Activated CD8-positive, alpha-beta memory T cell treated with anti-CD3 and anti-CD28 coated beads, Interleukin-2, amount 50 U/mL, for 48 hours (primary cell): ENCODE results near the gene ZNF804B.

Source experiments
- DNase-seq: peaks from one replicate; pipeline ENCODE4 v3.0.0-alpha.2; 2020

ZNF804B gene

DNA sequence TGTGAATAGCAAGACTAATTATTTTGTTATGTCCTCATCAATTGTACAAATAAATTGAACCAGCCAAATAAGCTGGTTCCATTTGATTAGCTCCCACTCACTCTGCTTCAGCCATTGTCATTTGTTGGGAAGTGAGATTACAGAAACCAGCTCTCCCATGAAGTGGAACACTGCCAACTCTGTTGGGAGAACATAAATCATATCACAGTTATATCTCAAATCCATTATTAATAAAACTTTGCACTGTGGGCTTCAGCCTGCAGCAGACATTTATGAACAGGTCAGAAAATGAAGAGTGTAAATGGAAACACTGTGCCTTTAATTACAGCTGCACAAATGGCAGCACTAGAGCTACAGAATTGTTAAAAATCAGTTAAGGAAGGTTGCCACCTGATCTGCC, 82.7 kb downstream of the ZNF804B start:
- DNase-seq, result no peak

DNA sequence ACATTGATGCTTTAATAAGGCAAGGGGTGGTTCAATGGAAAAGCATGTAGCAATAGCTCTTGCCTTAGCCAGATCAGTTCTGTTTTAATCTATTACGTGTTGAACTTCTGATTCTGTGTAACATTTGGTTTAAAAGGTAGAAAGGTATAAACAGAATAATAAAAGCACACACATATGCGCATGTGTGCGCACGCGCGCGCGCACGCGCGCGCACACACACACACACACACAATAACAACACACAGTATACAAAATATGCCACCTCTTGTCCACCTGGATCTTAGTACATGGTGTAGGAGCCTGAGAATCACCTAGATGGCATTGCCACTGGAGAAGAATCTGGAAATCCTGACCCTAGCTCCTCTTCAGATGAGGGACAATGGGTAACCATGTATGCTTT, 85.6 kb downstream of the ZNF804B start:
- no peak for DNase-seq

GRCh38 chr7:88851220-88851619, 91.7 kb downstream of the ZNF804B start:
- DNase-seq, result no peak

GRCh38 chr7:88859288-88859687, 99.8 kb downstream of the ZNF804B start:
- no peak for DNase-seq

GRCh38 chr7:88866265-88866863, 106.9 kb downstream of the ZNF804B start:
- no peak for DNase-seq

DNA sequence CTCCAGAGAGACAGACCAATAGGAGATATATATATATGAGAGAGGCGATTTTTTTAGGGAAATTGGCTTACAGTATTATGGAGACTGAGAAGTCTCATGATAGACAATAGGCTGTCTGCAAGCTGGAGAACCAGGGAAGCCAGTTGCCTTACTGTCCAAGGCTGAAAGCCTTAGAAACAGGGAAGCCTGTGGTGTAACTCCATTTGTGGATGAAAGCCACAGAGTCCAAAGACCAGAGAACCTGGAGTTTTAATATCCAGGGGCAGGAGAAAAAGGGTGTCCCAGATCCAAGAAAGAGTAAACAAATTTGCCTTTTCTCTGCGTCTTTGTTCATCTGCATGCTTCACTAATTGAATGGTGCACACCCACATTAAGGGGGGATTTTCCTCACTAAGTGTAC, 107.7 kb downstream of the ZNF804B start:
- DNase-seq, result no peak

DNA sequence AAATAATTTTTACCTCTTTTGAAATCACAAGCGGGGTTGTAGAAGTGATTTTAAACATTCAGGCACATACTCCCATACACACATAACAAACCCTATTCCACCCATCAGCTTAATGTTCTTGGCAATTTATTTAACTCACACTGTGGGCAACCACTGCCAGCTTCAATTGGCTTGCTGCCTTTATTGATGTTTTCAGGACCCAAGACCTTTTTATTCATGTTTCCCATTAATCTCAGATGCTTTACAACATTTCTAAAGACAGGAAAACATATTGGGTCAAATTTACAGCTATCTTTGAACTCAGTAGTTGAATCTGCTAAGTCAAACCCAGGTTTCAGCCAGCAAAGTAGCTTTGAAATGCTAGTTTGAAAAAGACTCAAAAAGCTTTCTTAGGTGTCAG, 109.0 kb downstream of the ZNF804B start:
- no peak for DNase-seq

- DNase-seq, result no peak
These were observed 121.6 kb downstream of the ZNF804B start for GRCh38 chr7:88881136-88881535.

GRCh38 chr7:88885131-88885530, 125.6 kb downstream of the ZNF804B start:
- no peak for DNase-seq

DNA sequence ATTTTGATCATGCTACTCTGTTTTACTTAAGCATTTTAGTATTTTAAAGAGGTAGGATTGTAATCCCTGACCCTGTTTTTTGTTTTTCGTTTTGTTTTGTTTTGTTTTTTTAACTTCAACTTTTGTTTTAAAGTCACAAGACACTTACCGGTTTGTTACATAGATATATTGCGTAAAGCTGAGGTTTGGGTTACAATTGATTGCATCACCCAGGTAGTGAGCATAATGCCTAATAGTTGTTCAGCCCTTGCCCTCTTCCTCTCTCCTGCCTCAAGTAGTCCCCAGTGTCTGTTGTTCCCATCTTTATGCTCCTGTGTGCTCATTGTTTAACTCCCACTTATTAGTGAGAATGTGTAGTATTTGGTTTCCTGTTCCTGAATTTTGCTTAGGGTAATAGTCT, 129.2 kb downstream of the ZNF804B start:
- no peak for DNase-seq

DNA sequence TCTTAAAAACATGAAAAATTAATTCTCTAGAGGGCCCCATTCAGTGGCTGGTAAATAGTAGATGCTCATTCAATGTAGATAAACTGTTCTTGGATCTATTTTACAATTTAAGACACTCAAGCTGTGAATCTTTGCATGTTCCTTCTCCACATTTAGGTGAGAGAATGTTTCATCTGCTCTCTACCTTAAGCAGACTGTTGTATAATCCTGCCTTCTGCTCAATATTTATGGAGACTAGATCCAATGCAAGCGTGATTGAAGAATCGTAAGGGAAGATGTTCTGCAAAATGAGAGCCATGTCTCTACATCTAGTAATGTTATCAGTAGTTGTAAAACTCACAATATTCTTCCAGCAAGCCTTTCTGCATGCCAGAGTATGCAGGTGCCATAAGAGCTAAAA, 151.0 kb downstream of the ZNF804B start:
- no peak for DNase-seq

- no peak for DNase-seq
These were observed 153.4 kb downstream of the ZNF804B start for GRCh38 chr7:88912852-88913251.

- no peak for DNase-seq
These were observed 156.1 kb downstream of the ZNF804B start for GRCh38 chr7:88915615-88916014.

DNA sequence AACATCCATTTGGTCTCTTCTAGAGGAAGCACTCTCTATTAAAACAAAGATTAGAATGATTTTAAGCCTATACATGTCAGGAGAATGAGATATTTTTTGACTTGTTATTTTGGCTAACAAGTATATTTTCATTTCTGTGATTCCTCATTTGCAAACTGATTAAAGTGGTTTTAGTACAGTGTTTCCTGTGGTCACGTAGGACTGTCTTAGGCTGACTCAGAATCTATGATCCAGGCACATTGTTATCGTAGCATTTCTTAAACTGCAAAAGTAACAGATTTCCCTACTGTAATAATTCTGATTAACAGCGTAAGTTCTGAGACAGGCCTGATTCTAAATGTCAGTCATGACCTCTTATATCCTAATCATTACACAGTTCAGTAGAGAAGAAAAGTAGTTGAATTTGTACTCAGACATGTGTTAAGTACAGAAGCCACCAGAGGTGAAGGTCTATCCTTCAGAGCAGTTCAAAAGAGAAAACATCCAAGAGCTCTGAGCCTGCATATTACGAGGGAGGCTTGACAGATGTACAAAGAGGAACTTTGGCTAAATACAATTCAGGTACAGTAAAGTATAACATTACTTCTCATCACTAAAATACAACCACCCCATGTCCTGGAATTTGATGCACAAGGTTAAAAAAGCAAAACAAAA, 160.1 kb downstream of the ZNF804B start:
- no peak for DNase-seq

DNA sequence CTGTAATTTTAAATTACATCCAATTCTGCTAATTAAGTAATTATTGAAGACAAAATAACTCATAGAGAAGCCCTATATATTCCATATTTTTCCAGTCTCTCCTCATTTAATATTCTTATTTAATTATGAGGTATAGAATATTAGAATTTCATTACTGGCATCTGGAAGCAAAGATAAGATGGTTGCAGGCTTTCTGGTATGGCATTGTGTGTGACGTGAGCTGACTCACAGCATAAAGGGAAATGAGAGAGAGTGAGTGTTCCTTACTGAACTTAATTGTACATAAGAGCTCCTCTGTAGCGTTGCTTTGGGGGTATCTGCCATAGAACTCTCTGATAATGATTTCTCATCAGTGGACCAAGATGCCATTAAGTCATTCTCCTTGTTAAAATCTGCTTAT, 163.4 kb downstream of the ZNF804B start:
- DNase-seq, result no peak

- DNase-seq, result no peak
These were observed 168.8 kb downstream of the ZNF804B start for GRCh38 chr7:88928276-88928675.

- DNase-seq, result no peak
These were observed 170.2 kb downstream of the ZNF804B start for GRCh38 chr7:88929719-88930118.

- DNase-seq, result no peak
These were observed 173.8 kb downstream of the ZNF804B start for GRCh38 chr7:88933285-88933684.

- no peak for DNase-seq
These were observed 183.5 kb downstream of the ZNF804B start for GRCh38 chr7:88942815-88943501.

GRCh38 chr7:88951826-88952225, 192.3 kb downstream of the ZNF804B start:
- no peak for DNase-seq

DNA sequence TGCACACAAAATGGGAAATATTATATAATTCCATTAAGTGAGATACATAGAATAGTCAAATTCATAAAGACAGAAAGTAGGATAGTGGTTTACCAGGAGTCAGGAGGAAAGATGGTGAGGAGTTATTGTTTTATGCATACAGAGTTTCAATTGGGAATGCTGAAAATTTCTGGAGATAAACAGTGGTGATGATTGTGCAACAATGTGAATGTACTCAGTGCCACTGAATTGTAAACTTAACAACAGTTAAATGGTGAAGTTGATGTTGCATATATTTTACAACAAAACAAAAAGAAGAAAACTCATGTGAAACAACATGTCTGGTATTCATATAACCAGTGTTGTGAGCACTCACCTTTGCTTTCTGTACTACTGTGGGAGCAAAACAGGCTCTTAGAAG, 204.9 kb downstream of the ZNF804B start:
- DNase-seq, result no peak

GRCh38 chr7:88965371-88965770, 205.9 kb downstream of the ZNF804B start:
- no peak for DNase-seq

DNA sequence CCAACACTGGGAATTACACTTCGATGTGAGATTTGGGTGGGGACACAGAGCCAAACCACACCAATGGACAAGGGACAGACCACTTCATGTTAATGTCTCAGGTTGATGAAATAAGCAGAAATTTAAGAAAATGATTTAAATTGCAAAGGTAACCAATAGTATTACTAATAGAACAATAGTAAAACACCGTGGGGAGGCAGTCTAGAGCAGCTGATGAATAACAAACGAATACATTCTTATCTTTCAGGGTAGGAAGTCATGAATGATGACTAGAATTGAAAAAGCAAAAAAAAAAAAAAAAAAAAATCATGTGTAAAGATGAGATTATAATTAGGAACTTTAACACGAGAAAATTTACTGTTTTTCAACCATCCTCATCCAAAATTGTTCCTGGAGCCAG, 207.9 kb downstream of the ZNF804B start:
- DNase-seq, result no peak

DNA sequence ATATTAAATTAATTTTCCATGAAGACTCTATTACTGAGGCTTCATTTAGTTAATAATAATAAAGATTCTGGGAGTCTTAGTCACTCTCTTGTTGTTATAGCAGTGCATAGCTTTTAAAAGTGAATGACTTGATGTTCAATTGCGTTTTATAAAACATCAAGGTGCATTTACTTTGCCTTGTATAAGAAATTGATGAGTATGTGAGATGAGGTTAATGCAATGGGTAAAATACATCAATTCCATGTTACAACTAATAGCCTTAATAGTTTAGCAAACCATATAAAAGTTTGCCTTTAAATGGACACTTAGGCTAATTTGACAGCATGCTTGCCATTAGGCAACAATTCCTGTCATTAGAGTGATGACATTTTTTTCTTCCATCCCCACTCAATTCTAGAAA, 209.7 kb downstream of the ZNF804B start:
- DNase-seq, result no peak

DNA sequence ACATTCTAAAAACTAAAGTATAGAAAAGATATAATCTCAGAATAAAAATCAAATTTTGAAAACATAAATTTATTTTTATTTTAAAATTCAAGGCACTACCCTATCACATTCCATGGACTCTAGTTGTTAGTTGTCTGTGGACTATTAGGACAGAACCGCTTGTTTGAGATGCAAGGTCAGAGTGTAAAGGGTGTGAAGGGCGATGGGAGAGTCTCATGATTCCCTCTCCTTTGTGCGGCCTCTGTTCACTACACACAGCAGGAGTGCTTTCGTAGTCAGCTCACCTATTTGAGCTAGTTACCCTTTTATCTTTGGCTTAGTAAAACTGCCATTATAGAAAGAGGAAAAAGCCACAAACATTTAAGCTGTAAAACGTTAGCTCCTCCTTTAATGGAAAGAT, 225.8 kb downstream of the ZNF804B start:
- DNase-seq, result no peak
